HG03378 (cell line): Measurements from ENCODE around the gene SAT2.
A peak's percentile ranks its signal among the peaks of the same experiment; 100 is the strongest.
"Not testable (repeated sequence)": the region's sequence is repeated elsewhere in the genome, so short reads cannot be mapped to it uniquely, and the experiment has no call there.

Experiments used
- ATAC-seq: cut with Tn5 transposase; IDR thresholded peaks from one replicate; pipeline ENCODE4 v1.9.1; 2021; ENCODE audit warnings: mild to moderate bottlenecking, moderate library complexity; ENCODE audit not compliant: unreplicated experiment

Gene SAT2

GRCh38 chr17:7634384-7634783 lies 6.8 kb upstream of the SAT2 start:
- no peak for ATAC-seq

- no peak for ATAC-seq
Observed at GRCh38 chr17:7633093-7633492, 5.5 kb upstream of the SAT2 start.

- no peak for ATAC-seq
Observed at GRCh38 chr17:7632492-7632894, 4.9 kb upstream of the SAT2 start.

GRCh38 chr17:7631398-7632380 lies 4.1 kb upstream of the SAT2 start:
- no peak for ATAC-seq

- no peak for ATAC-seq
Observed at GRCh38 chr17:7629939-7630571, 2.4 kb upstream of the SAT2 start, which contains the start of gene SHBG. Gene SHBG (plus strand): TSS chr17:7630135. CDS start chr17:7630173, 38 bp downstream.

GRCh38 chr17:7626956-7627249 lies 718 bp downstream of the SAT2 start:
- ATAC-seq, result no peak

- ATAC-seq, result no peak
Observed at GRCh38 chr17:7626307-7626706, 1.3 kb downstream of the SAT2 start.

- not testable (repeated sequence) for ATAC-seq
Observed at GRCh38 chr17:7625749-7626148, 1.9 kb downstream of the SAT2 start.

GRCh38 chr17:7623661-7624060 lies 4.0 kb downstream of the SAT2 start:
- no peak for ATAC-seq

GRCh38 chr17:7620835-7621234 lies 6.8 kb downstream of the SAT2 start:
- ATAC-seq, result no peak

GRCh38 chr17:7618608-7619007 lies 9.0 kb downstream of the SAT2 start:
- no peak for ATAC-seq

GRCh38 chr17:7615265-7615747 lies 12.3 kb downstream of the SAT2 start:
- ATAC-seq, result no peak

- ATAC-seq, result peak; percentile 81
Observed at GRCh38 chr17:7614425-7615264, 13.0 kb downstream of the SAT2 start, which contains the start of gene FXR2. Gene FXR2 (minus strand): TSS chr17:7614897. CDS start chr17:7614532, 365 bp downstream.

- ATAC-seq, result no peak
Observed at GRCh38 chr17:7613769-7614424, 13.7 kb downstream of the SAT2 start.

- no peak for ATAC-seq
Observed at GRCh38 chr17:7612294-7612640, 15.4 kb downstream of the SAT2 start.

- no peak for ATAC-seq
Observed at GRCh38 chr17:7611635-7612293, 15.9 kb downstream of the SAT2 start.

GRCh38 chr17:7610641-7611040 lies 17.0 kb downstream of the SAT2 start:
- no peak for ATAC-seq

- ATAC-seq, result no peak
Observed at GRCh38 chr17:7606280-7606679, 21.3 kb downstream of the SAT2 start.

GRCh38 chr17:7597561-7597960 lies 30.1 kb downstream of the SAT2 start:
- ATAC-seq, result not testable (repeated sequence)

GRCh38 chr17:7593296-7593695 lies 34.3 kb downstream of the SAT2 start:
- ATAC-seq, result no peak
